Germinal center (tissue), 1 donor: ENCODE results near the gene PPP1R1B.

ENCODE experiments used
- DNase-seq: peaks from one replicate; pipeline ENCODE4 v3.0.0; 2012; ENCODE audit warnings: mixed read lengths, low spot score

Gene PPP1R1B

DNA sequence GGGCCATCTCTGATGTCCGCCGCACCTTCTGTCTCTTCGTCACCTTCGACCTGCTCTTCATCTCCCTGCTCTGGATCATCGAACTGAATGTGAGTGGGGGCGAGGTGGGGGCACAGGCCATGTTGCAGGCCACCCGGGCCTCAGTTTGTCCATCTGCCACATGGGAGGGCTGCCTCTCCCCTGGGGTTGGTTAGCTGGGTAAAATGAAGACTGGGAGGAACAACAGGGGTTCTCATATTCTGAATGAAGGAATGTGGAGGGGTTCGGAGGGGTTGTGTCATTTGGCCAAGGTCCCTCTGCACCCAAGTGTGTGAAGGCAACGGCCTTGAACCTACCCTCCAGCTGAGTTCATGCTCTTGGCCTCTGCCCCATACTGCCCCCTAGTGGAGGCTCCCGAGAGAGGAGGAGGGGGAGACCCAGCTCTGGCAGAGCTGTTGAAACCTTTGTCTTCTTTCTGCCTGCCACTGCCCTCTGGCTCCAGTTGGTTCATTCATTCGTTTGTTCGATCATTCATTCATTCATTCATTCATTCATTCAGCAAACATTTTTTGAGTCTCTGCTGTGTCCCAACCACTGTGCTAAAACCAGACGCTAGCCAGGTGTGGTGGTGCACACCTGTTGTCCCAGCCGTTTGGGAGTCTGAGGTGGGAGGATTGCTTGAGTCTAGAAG is 27.0 kb downstream of the PPP1R1B start:
- DNase-seq, result peak; percentile 85

DNA sequence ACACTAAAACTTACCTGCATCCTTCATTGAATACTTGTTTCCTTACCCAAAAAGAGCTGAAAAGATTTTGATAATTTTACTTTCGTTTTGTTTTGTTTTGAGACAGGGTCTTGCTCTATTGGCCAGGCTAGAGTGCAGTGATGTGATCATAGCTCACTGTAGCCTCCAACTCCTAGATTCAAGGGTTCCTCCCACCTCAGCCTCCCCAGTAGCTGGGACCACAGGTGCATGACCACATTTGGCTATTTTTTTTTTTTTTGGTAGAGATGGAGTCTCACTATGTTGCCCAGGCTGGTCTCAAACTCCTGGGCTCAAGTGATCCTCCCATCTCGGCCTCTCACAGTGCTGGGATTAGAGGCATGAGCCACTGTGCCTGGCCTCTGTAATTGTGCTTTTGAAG is 28.4 kb downstream of the PPP1R1B start:
- no peak for DNase-seq

DNA sequence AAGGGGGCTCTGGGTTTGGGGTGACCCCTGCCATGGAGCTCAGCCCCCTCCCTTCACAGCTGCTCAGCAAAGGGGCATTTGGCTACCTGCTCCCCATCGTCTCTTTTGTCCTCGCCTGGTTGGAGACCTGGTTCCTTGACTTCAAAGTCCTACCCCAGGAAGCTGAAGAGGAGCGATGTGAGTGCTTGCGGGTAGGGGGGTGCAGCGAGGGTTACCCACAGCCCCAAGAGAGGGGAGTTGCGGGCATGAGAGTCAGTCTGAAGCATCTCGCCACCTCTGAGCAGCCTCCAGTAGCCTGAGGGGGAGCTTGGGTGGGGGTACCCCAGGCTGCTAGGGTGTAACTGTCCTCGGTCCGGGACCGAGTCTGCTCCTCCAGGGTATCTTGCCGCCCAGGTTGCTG is 31.6 kb downstream of the PPP1R1B start:
- DNase-seq, result no peak

DNA sequence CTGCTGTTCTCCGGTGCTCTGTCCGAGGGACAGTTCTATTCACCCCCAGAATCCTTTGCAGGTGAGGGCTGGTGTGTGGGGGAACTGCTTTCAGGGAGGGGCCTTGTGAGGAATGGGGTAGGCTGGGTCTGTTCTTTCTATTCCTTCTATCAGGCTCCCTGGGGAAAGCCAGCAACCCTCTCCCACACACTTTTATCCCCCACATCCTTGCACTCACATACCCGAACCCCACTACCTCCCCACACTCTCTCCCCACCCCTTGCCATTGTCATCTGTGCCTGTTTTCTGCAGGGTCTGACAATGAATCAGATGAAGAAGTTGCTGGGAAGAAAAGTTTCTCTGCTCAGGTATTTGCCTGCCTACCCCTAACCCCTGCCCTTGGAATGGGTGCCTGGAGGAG is 32.0 kb downstream of the PPP1R1B start:
- no peak for DNase-seq

DNA sequence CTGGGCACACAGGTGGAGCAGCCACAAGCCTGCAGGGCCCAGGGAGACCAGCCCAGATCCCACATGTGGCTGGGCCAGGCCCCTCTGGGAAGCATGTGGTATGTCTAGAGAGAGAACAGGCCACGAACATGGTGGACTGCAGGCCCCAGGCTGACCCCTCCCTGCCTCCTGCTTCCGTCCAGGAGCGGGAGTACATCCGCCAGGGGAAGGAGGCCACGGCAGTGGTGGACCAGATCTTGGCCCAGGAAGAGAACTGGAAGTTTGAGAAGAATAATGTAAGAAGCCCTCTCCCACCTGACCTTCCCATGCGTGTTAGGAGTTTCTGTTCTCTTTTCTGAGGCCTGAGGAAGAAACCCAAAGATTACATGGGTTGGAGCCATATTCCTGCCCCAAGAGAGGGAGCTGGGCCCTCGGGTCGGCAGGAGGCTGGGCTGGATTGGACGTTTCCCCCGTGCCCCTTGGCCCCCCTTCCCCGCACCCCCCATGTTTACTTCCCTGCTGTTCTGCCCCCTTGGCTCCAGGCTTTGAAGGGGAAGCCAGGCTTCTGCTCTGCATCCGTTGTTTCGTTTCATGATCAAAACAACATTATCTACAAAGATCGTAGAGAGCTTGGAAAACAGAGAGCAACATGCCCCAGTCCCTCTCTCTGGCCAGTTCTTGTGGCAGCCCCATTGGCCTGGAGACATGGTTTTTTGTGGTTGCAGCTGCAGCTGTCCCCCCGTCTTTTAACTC is 32.7 kb downstream of the PPP1R1B start:
- no peak for DNase-seq

DNA sequence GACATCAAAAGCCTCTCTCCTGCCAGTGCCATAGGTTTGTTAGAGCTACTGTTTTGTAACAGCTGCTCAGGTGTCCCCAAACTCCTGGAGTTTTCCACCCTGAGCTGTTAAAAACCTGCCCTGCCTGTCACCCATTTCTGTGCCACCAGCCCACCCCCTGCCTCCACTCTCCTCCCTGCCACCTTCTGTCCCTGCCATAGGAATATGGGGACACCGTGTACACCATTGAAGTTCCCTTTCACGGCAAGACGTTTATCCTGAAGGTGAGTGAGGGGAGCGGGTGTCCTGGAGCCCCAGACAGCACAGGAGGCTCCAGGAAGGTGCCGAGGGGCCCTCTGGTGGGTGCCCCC is 33.2 kb downstream of the PPP1R1B start:
- no peak for DNase-seq

DNA sequence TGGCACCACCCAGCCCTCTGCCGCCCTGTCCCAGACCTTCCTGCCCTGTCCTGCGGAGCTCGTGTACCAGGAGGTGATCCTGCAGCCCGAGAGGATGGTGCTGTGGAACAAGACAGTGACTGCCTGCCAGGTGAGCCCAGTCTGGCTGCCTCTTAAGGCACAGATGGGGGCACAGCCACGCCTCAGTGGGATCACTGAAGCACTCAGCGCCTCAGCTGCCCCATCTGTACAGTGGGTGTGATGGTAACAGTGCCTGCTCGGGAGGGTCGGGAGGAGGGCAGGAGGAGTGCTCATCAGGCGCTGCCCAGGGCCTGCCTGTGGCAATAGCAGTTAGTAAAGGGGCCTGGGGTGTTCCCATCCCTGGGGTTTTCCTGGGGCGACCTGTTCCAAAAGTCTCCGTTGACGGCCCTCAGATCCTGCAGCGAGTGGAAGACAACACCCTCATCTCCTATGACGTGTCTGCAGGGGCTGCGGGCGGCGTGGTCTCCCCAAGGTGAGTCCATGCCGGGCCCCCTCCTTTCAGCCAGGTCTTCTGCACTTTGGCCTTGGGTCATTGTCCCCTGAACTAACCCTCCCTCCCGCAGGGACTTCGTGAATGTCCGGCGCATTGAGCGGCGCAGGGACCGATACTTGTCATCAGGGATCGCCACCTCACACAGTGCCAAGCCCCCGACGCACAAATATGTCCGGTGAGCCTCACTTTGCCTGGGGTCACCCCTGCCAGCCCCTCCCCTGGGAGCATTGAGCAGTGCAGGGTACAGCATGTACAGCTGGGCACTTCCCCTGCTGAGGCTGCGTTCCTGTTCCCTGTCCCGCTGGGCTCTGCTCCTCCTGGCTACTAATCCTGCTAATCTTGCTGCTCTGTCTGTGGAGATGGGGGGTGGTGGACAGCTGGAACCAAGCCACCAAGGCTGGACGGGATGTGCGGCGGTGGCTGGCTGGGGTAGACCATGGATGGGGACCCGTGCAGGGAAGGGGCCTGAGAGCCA is 33.9 kb downstream of the PPP1R1B start:
- no peak for DNase-seq

DNA sequence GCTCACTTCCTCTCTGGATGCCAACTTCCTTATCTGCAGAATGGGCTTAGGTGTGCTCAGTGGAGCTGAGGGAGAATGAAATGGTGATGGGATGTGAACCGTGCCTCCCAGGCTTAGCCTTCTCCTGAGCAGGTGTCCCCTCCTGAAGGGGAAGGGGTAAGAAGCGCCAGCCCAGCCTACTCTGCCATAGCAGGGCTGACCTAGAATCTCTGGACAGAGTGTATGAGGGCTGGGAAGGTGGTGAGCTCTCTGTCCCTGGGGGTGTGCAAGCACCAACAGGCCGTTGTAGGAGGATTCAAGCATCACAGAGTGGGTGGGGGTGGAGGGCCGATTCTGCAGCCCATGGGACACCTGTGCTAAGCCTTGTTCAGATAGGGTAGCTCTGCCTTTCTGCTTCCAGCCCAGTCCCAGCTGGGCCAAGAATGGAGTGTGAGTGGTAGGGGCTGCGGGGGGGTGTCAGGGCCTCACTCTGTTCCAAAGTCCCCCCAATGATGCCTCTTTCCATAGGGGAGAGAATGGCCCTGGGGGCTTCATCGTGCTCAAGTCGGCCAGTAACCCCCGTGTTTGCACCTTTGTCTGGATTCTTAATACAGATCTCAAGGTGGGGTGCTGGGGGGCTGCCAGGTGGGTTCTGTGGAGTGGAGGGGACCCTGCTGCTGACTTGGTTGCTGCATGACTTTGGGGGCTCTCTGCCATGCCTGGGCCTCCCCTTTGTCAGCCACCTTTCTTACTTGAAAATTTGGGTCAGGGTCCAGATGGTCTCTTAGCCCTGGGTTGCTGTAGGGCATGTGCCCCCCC is 35.2 kb downstream of the PPP1R1B start:
- no peak for DNase-seq

DNA sequence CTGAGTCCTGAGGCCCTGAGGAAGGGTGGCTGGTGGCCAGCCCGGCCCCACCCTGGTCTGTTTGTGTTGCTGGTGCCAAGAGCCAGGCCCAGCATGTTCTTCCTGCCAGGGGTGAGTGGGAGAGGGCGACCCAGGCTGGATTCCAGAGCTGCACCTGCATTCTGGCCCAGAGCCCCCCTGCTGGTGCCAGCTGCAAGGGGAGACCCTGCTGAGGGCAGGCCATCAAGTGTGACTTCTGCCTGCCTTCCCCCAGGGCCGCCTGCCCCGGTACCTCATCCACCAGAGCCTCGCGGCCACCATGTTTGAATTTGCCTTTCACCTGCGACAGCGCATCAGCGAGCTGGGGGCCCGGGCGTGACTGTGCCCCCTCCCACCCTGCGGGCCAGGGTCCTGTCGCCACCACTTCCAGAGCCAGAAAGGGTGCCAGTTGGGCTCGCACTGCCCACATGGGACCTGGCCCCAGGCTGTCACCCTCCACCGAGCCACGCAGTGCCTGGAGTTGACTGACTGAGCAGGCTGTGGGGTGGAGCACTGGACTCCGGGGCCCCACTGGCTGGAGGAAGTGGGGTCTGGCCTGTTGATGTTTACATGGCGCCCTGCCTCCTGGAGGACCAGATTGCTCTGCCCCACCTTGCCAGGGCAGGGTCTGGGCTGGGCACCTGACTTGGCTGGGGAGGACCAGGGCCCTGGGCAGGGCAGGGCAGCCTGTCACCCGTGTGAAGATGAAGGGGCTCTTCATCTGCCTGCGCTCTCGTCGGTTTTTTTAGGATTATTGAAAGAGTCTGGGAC is 36.0 kb downstream of the PPP1R1B start:
- DNase-seq, result no peak

DNA sequence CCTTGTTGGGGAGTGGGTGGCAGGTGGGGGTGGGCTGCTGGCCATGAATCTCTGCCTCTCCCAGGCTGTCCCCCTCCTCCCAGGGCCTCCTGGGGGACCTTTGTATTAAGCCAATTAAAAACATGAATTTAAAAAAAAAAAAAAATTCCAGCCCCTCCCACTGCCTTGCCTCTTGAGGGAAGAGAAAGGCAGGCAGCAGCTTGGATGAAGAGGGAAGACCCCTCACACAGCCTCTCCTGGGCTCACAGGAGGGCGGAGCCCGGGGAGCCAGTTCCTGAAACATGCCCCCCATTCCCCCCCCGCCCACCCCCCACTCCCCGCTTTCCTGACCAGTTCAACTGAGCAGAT is 36.6 kb downstream of the PPP1R1B start:
- DNase-seq, result no peak

DNA sequence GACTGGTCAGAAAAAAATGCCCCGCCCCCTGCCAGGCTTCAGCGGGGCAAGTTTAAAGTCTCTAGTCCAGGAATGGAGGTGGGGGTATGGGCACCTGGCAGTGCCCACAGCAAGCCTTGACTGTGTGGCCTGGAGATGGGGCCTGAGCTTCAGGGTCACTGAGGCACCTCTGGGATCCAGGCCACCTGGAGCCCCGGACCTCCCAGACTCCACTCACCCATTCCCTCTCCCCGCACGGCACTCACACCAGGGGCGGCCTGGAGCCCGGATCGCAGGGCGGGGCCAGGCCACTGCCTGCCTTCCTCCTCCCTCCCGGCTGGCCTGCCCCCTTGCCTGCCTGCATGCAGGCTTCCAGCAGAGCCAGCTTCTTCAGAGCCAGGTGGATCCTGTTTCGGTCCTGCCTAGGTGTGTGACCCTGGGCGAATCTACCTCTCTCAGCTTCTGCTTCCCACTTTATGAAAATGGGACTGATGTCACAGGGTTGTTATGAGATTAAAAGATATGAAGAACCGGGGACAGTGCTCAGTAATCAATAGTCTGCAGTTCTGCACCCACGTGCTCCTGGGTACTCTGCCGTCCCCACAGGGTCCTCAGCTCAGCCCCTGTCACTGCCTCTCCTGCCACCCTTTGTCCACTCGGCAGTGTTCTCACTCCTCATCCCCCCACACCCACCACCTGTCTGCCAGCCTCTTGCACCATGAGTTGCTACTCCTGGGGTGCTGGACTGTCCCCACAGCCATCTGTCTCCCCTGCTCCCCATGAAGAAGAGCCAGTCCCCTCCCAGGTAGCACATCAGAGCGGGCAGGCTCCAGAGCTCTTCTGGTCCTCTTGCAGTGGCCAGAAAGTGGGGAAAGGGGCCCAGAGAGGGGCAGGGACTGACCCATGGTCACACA is 37.2 kb downstream of the PPP1R1B start:
- no peak for DNase-seq

DNA sequence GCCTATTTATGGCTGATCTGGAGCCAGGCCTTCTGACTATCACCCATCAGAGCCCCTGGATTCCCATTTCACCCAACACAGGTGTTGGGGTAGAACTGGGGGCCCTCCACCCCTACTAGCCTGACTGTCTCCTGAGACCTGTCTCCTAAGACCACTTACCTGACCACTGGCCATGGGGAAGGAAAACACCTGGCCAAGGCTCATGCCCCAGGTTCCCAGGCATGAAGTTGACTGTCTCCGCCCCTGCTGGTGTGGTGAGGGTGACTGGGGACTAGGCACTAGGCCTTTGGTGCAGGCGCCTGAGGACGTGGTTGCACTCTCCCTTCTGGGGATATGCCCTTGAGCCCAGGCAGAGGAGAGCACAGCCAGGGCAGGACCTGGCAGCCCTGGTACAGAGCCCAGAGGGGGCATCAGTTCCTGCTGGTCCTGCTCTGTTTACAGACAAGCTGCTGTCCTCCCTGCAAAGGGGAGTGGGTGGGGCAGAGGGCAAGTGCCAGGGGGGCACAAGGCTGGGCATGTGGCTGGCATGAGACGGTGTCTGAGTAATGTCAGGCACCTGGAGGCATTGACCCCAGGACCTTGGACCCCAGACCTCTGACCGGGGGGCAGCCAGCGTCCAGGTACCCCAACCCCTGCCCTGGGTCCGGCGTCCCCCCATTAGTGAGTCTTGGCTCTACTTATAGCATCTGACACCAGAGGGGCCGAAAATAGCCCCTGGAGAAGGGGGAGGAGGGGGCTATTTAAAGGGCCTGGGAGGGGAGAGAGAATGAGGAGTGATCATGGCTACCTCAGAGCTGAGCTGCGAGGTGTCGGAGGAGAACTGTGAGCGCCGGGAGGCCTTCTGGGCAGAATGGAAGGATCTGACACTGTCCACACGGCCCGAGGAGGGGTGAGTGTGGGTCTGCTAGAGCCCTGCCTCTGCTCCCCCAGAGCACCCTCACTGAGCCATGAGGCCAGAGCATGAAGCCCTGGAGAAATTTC is 38.1 kb downstream of the PPP1R1B start, which contains the start of gene TCAP:
Gene TCAP, plus strand, starts transcription at position 769 of the 981 bp plus-strand sequence. Its CDS starts 11 bp downstream, at position 780.
- no peak for DNase-seq

DNA sequence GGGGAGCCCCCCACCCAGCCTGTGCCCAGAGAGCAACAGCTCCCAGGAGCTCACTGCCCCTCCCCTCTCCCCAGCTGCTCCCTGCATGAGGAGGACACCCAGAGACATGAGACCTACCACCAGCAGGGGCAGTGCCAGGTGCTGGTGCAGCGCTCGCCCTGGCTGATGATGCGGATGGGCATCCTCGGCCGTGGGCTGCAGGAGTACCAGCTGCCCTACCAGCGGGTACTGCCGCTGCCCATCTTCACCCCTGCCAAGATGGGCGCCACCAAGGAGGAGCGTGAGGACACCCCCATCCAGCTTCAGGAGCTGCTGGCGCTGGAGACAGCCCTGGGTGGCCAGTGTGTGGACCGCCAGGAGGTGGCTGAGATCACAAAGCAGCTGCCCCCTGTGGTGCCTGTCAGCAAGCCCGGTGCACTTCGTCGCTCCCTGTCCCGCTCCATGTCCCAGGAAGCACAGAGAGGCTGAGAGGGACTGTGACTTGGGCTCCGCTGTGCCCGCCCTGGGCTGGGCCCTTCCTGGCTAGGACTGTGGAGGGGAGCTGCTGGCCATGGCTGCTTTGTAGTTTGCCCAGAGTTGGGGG is 39.0 kb downstream of the PPP1R1B start:
- peak; percentile 51 for DNase-seq

DNA sequence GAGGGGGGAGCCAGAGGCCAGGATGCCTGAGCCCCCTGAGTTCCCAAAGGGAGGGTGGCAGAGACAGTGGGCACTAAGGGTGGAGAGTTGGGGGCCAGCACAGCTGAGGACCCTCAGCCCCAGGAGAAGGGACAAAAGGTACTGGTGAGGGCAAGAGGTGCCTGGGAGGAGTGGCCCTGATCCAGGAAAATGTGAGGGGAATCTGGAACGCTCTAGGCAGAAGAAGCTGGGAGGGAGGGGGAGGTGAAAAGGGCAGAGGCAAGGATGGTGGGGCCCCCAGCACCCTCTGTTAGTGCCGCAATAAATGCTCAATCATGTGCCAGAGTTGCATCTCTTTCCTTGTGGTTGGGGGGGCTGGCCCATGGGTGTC is 39.5 kb downstream of the PPP1R1B start:
- no peak for DNase-seq

DNA sequence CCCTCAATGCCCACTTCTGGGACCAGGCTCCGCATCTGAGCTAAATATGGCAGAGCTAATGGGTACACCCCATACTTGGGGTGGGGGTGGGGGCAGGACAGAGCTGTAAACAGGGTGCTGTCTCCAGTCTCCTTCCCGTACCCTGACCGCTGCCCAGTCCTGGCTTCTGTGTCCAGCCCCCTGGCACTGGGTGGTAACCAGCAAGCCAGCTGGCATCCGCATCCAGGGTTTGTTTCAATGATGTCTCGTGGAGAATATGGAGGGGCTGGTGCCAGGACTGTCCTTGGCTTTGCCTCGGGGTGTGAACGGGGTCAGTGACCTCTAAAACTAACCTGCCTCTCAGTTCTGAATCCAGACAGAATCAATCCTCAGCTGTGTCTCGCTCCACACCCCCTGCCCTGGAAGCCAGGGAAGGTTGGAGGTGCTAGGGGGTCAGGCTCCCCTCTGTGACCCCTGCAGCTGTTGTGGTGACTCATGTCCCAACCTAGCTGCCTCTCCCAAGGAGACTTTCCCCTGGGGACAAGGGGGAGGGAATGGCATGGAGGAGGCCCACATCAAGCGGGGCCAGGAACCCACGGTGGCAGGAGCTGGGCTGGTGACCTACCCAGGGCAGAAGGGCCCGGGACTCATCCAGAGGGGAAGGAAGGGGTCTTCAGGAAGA is 40.0 kb downstream of the PPP1R1B start:
- no peak for DNase-seq

DNA sequence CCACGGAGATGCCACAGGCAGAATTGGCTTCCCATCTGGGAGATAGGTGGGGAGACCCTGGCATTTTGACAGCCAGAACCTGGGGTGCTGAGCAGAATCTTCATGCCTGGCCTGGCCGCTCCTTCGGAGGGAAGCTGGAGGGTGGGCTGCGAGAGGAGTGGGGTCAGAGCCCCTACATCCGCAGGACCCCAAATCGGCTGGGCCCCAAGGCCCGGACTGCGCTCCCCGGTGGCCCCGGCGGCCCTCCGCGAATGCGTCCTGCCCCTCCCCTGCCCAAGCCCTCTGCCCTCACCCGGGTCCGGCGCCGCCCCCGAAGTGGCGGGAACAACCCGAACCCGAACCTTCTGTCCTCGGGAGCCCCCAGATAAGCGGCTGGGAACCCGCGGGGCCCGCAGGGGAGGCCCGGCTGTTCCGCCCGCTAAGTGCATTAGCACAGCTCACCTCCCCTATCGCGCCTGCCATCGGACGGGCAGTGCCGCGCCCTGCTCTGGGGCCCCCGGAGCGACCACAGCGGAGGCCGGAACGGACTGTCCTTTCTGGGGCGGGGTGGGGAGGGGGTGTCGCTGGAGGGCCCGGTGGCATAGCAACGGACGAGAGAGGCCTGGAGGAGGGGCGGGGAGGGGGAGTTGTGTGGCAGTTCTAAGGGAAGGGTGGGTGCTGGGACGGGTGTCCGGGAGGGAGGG is 40.7 kb downstream of the PPP1R1B start:
- peak; percentile 40 for DNase-seq
